WTC11 (cell line): ENCODE results near the gene FHOD3. TPM values are rescaled to one million over a fixed set of nuclear protein-coding genes. Genes with fewer than 3 reads are reported as not detected.

Source experiments
- ESRRA ChIP-seq: sonication (generic); formaldehyde crosslinking; IDR thresholded peaks from 2 replicates; pipeline ENCODE4 v1.8.1; 2022; ENCODE audit warnings: mild to moderate bottlenecking, missing genetic modification reagents, borderline replicate concordance
- FOXJ3 ChIP-seq: sonication (generic); formaldehyde crosslinking; IDR thresholded peaks from 2 replicates; pipeline ENCODE4 v1.9.0; 2021; ENCODE audit warnings: missing genetic modification reagents, mild to moderate bottlenecking, borderline replicate concordance
- HMGA2 ChIP-seq: fragments of 250-450 bp; sonication (Bioruptor Pico); IDR thresholded peaks from 2 replicates; pipeline ENCODE4 v1.4.0; 2021; ENCODE audit warnings: mild to moderate bottlenecking, moderate library complexity
- IRF2 ChIP-seq: sonication (generic); formaldehyde crosslinking; IDR thresholded peaks from 2 replicates; pipeline ENCODE4 v1.8.0; 2022; ENCODE audit warnings: low read depth, missing genetic modification reagents, borderline replicate concordance
- NFE2L1 ChIP-seq: sonication (generic); formaldehyde crosslinking; IDR thresholded peaks from 2 replicates; pipeline ENCODE4 v1.8.1; 2023; ENCODE audit warnings: missing genetic modification reagents
- NFYB ChIP-seq: sonication (generic); formaldehyde crosslinking; conservative IDR thresholded peaks from 2 replicates; pipeline ENCODE4 v1.8.0; 2022; ENCODE audit warnings: low read depth, missing genetic modification reagents
- NR1H2 ChIP-seq: sonication (generic); formaldehyde crosslinking; IDR thresholded peaks from 2 replicates; pipeline ENCODE4 v1.9.0; 2021; ENCODE audit warnings: mild to moderate bottlenecking, moderate library complexity, missing genetic modification reagents
- TCF7 ChIP-seq: sonication (generic); formaldehyde crosslinking; IDR thresholded peaks from 2 replicates; pipeline ENCODE4 v1.8.0; 2022; ENCODE audit warnings: mild to moderate bottlenecking, low read depth, missing genetic modification reagents, moderate library complexity
- TEAD4 ChIP-seq: sonication (generic); formaldehyde crosslinking; IDR thresholded peaks from 2 replicates; pipeline ENCODE4 v1.8.0; 2022; ENCODE audit warnings: mild to moderate bottlenecking, missing genetic modification reagents
- ZNF396 ChIP-seq: fragments of 250-450 bp; sonication (Bioruptor Pico); IDR thresholded peaks from 2 replicates; pipeline ENCODE4 v1.8.0; 2021; ENCODE audit warnings: mild to moderate bottlenecking, moderate library complexity, borderline replicate concordance
- total RNA-seq: library from RNA; stranded (reverse); gene quantifications from 3 replicates; pipeline ENCODE4 v1.2.3, GENCODE V29; 2021
- TF ChIP-seq, protein P1 (sequence below): sonication (generic); formaldehyde crosslinking; IDR thresholded peaks from 2 replicates; pipeline ENCODE4 v1.8.1; 2022; ENCODE audit warnings: low read depth, missing genetic modification reagents, borderline replicate concordance
- TF ChIP-seq, protein P2 (sequence below): sonication (generic); formaldehyde crosslinking; IDR thresholded peaks from 2 replicates; pipeline ENCODE4 v1.8.0; 2023; ENCODE audit warnings: missing genetic modification reagents
- TF ChIP-seq, protein P3 (sequence below): sonication (generic); formaldehyde crosslinking; conservative IDR thresholded peaks from 2 replicates; pipeline ENCODE4 v1.8.1; 2023; ENCODE audit warnings: mild to moderate bottlenecking, low read depth, missing genetic modification reagents, moderate library complexity
- TF ChIP-seq, protein P4 (sequence below): sonication (generic); formaldehyde crosslinking; IDR thresholded peaks from 2 replicates; pipeline ENCODE4 v1.8.0; 2023; ENCODE audit warnings: missing genetic modification reagents, mild to moderate bottlenecking, borderline replicate concordance
- TF ChIP-seq, protein P5 (sequence below): sonication (generic); formaldehyde crosslinking; conservative IDR thresholded peaks from 2 replicates; pipeline ENCODE4 v1.8.1; 2022; ENCODE audit warnings: mild to moderate bottlenecking, missing genetic modification reagents
- TF ChIP-seq, protein P6 (sequence below): fragments of 250-450 bp; sonication (Bioruptor Pico); IDR thresholded peaks from 2 replicates; pipeline ENCODE4 v1.9.0; 2021; ENCODE audit warnings: mild to moderate bottlenecking
- TF ChIP-seq, protein P7 (sequence below): fragments of 250-450 bp; sonication (Bioruptor Pico); IDR thresholded peaks from 2 replicates; pipeline ENCODE4 v2.1.2; 2022; ENCODE audit warnings: mild to moderate bottlenecking, moderate library complexity
- TF ChIP-seq, protein P8 (sequence below): sonication (generic); formaldehyde crosslinking; IDR thresholded peaks from 2 replicates; pipeline ENCODE4 v1.8.1; 2023; ENCODE audit warnings: mild to moderate bottlenecking, missing genetic modification reagents, borderline replicate concordance

The FHOD3 gene
- total RNA-seq, 1 experiment from 2014 or later: 3.8 TPM

DNA sequence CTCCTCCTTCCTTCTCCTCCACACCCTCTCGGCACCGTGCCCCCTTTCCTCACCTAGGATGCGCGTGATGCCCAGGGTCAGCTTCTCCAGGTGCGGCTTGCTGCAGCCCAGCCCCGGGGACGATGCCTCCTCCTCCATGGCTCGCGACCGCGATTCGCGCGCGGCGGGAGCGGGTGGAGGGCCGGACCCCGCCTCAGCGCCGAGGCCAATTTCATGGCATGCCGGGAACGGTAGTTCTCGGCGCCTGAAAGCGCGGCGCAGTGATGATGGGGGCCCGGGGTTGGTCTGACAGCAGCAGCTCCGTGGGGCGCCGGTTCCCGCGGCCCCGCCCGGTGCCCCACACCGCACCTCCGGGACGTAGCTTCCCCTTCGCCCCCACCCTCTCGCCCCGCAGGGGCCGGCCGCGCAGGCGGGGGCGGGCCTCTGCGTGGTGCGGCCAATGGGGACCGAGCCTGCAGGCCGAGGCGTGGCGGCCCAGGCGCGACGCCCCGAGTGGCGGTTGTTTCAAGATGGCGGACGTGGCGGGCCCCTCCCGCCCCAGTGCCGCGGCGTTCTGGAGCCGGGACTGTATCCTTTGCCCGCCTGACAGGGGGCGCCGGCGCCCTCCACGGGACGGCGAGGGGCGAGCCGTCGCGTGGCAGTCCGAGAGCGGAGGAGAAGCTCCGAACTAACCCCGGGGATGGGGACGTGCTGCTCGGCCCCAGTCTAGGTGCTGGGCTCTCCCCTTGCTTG is 531.3 kb downstream of the FHOD3 start, which contains the start of the genes KIAA1328 and TPGS2 (continued):
- TF ChIP-seq, protein P1, sequence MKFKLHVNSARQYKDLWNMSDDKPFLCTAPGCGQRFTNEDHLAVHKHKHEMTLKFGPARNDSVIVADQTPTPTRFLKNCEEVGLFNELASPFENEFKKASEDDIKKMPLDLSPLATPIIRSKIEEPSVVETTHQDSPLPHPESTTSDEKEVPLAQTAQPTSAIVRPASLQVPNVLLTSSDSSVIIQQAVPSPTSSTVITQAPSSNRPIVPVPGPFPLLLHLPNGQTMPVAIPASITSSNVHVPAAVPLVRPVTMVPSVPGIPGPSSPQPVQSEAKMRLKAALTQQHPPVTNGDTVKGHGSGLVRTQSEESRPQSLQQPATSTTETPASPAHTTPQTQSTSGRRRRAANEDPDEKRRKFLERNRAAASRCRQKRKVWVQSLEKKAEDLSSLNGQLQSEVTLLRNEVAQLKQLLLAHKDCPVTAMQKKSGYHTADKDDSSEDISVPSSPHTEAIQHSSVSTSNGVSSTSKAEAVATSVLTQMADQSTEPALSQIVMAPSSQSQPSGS (CRISPR knock-in tag): no peak
- TF ChIP-seq, protein P2, sequence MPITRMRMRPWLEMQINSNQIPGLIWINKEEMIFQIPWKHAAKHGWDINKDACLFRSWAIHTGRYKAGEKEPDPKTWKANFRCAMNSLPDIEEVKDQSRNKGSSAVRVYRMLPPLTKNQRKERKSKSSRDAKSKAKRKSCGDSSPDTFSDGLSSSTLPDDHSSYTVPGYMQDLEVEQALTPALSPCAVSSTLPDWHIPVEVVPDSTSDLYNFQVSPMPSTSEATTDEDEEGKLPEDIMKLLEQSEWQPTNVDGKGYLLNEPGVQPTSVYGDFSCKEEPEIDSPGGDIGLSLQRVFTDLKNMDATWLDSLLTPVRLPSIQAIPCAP (CRISPR knock-in tag): no peak
- TF ChIP-seq NFYB: 0 out of 2 replicates have a peak, but pooled peaks have one; percentile 18
- TF ChIP-seq, protein P3, sequence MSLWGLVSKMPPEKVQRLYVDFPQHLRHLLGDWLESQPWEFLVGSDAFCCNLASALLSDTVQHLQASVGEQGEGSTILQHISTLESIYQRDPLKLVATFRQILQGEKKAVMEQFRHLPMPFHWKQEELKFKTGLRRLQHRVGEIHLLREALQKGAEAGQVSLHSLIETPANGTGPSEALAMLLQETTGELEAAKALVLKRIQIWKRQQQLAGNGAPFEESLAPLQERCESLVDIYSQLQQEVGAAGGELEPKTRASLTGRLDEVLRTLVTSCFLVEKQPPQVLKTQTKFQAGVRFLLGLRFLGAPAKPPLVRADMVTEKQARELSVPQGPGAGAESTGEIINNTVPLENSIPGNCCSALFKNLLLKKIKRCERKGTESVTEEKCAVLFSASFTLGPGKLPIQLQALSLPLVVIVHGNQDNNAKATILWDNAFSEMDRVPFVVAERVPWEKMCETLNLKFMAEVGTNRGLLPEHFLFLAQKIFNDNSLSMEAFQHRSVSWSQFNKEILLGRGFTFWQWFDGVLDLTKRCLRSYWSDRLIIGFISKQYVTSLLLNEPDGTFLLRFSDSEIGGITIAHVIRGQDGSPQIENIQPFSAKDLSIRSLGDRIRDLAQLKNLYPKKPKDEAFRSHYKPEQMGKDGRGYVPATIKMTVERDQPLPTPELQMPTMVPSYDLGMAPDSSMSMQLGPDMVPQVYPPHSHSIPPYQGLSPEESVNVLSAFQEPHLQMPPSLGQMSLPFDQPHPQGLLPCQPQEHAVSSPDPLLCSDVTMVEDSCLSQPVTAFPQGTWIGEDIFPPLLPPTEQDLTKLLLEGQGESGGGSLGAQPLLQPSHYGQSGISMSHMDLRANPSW (CRISPR knock-in tag): no peak
- TF ChIP-seq, protein P4, sequence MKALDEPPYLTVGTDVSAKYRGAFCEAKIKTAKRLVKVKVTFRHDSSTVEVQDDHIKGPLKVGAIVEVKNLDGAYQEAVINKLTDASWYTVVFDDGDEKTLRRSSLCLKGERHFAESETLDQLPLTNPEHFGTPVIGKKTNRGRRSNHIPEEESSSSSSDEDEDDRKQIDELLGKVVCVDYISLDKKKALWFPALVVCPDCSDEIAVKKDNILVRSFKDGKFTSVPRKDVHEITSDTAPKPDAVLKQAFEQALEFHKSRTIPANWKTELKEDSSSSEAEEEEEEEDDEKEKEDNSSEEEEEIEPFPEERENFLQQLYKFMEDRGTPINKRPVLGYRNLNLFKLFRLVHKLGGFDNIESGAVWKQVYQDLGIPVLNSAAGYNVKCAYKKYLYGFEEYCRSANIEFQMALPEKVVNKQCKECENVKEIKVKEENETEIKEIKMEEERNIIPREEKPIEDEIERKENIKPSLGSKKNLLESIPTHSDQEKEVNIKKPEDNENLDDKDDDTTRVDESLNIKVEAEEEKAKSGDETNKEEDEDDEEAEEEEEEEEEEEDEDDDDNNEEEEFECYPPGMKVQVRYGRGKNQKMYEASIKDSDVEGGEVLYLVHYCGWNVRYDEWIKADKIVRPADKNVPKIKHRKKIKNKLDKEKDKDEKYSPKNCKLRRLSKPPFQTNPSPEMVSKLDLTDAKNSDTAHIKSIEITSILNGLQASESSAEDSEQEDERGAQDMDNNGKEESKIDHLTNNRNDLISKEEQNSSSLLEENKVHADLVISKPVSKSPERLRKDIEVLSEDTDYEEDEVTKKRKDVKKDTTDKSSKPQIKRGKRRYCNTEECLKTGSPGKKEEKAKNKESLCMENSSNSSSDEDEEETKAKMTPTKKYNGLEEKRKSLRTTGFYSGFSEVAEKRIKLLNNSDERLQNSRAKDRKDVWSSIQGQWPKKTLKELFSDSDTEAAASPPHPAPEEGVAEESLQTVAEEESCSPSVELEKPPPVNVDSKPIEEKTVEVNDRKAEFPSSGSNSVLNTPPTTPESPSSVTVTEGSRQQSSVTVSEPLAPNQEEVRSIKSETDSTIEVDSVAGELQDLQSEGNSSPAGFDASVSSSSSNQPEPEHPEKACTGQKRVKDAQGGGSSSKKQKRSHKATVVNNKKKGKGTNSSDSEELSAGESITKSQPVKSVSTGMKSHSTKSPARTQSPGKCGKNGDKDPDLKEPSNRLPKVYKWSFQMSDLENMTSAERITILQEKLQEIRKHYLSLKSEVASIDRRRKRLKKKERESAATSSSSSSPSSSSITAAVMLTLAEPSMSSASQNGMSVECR (CRISPR knock-in tag): 0 out of 2 replicates have a peak, but pooled peaks have one; percentile 70
- no peak for TF ChIP-seq NR1H2
- peak; percentile 96; the same call in 1 of the 2 replicates for TF ChIP-seq ZNF396 (CRISPR knock-in tag)
- TF ChIP-seq, protein P5, sequence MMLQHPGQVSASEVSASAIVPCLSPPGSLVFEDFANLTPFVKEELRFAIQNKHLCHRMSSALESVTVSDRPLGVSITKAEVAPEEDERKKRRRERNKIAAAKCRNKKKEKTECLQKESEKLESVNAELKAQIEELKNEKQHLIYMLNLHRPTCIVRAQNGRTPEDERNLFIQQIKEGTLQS (CRISPR knock-in tag): no peak
- TF ChIP-seq, protein P6, sequence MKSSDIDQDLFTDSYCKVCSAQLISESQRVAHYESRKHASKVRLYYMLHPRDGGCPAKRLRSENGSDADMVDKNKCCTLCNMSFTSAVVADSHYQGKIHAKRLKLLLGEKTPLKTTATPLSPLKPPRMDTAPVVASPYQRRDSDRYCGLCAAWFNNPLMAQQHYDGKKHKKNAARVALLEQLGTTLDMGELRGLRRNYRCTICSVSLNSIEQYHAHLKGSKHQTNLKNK (CRISPR knock-in tag): no peak
- no peak for TF ChIP-seq FOXJ3 (CRISPR knock-in tag)
- TF ChIP-seq, protein P7, sequence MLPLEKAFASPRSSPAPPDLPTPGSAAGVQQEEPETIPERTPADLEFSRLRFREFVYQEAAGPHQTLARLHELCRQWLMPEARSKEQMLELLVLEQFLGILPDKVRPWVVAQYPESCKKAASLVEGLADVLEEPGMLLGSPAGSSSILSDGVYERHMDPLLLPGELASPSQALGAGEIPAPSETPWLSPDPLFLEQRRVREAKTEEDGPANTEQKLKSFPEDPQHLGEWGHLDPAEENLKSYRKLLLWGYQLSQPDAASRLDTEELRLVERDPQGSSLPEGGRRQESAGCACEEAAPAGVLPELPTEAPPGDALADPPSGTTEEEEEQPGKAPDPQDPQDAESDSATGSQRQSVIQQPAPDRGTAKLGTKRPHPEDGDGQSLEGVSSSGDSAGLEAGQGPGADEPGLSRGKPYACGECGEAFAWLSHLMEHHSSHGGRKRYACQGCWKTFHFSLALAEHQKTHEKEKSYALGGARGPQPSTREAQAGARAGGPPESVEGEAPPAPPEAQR (CRISPR knock-in tag): peak; percentile 88
- TF ChIP-seq, protein P8, sequence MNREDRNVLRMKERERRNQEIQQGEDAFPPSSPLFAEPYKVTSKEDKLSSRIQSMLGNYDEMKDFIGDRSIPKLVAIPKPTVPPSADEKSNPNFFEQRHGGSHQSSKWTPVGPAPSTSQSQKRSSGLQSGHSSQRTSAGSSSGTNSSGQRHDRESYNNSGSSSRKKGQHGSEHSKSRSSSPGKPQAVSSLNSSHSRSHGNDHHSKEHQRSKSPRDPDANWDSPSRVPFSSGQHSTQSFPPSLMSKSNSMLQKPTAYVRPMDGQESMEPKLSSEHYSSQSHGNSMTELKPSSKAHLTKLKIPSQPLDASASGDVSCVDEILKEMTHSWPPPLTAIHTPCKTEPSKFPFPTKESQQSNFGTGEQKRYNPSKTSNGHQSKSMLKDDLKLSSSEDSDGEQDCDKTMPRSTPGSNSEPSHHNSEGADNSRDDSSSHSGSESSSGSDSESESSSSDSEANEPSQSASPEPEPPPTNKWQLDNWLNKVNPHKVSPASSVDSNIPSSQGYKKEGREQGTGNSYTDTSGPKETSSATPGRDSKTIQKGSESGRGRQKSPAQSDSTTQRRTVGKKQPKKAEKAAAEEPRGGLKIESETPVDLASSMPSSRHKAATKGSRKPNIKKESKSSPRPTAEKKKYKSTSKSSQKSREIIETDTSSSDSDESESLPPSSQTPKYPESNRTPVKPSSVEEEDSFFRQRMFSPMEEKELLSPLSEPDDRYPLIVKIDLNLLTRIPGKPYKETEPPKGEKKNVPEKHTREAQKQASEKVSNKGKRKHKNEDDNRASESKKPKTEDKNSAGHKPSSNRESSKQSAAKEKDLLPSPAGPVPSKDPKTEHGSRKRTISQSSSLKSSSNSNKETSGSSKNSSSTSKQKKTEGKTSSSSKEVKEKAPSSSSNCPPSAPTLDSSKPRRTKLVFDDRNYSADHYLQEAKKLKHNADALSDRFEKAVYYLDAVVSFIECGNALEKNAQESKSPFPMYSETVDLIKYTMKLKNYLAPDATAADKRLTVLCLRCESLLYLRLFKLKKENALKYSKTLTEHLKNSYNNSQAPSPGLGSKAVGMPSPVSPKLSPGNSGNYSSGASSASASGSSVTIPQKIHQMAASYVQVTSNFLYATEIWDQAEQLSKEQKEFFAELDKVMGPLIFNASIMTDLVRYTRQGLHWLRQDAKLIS (CRISPR knock-in tag): peak; percentile 43; the same call in 1 of the 2 replicates
- TF ChIP-seq HMGA2 (CRISPR knock-in tag): no peak
- 0 out of 2 replicates have a peak, but pooled peaks have one; percentile 82 for TF ChIP-seq ESRRA
- no peak for TF ChIP-seq IRF2 (CRISPR knock-in tag)
- TF ChIP-seq NFE2L1 (CRISPR knock-in tag): no peak; the same call in 1 of the 2 replicates
- no peak for TF ChIP-seq TCF7 (CRISPR knock-in tag)
- no peak for TF ChIP-seq TEAD4 (CRISPR knock-in tag)
